NCI-H1694 (cell line): ENCODE data around the gene CPZ.

Experiments
- DNase-seq: peaks from one replicate; lab custom pipeline; 2025; lab: John Stamatoyannopoulos, UW

The CPZ gene

DNA sequence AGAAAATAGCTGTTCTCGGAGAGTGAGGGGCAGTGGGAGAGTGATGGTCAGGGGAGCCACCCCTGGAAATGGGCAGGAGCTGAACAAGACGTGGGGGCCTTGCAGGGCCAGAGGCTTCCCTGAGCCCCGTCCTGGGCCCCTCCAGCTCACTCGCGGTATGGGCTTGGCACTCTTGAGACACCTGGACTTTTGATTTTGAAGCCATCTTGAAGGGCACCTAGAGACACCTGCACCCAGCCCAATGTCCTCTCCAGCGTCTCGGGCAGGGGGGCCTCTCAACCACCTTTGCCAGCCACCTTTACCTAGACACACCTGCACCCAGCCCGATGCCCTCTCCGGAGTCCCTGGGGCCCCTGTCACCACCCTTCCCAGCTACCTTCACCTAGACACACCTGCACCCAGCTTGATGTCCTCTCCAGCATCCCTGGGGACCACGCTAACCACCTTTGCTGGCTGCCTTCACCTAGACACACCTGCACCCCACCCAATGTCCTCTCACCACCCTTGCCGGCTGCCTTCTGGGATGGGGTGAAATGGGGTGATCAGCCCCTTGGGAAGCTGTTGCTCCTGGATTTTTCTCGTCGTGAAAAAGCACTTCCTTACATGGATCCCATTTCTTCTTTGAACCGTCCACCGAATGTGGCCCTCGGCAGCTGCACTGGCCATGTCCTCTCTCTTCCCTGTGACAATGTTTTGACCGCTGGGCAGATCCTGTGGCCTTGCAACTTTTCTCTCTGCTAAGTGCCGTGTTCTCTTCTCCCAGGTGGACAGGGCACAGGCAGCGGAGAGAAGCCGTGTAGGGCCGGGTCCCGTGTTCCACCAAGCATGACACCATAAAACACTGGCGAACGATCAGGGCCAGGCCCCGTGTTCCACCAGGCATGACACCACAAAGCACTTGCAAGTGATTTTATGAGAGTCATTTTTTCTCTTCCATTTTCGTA, 47.5 kb downstream of the CPZ start:
- no peak for DNase-seq

DNA sequence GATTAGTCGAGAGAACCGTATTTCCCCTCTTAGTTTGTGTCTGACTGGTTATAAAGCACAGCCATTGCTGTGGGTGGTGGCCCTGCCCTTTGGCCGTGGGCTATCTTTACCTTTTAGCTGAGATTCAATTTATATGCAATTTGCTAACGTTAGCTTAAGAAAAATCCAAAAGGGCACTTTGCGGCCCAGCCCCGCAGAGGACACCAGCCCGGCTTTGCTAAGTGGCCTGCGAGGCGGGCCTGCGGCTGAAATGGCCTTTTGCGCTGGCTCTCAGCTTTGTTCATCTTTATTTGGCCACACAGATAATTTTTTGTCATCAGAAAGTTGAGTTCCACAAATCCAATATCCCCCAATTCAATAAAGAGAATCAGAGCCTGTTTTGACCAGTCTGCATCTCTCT, 48.3 kb downstream of the CPZ start:
- no peak for DNase-seq

DNA sequence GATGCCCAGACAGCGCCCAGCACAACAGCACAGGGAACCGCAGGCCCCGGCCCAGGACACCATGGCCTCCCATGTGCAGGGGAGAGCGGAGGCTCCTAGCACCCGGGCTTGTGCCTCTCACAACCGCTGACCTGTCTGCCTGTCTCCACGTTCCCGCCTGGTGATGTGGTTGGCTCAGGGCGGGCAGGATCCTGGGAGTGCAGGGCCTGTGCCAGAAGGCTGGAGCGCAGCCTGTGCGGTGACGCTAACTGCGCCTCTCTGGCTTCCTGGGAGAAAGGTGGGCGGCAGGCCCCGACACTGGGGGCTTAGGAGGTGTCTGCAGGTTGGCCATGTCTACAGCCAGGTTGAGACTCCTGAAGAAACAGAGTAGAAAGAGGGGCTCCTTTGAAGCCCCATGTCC, 48.7 kb downstream of the CPZ start:
- no peak for DNase-seq

DNA sequence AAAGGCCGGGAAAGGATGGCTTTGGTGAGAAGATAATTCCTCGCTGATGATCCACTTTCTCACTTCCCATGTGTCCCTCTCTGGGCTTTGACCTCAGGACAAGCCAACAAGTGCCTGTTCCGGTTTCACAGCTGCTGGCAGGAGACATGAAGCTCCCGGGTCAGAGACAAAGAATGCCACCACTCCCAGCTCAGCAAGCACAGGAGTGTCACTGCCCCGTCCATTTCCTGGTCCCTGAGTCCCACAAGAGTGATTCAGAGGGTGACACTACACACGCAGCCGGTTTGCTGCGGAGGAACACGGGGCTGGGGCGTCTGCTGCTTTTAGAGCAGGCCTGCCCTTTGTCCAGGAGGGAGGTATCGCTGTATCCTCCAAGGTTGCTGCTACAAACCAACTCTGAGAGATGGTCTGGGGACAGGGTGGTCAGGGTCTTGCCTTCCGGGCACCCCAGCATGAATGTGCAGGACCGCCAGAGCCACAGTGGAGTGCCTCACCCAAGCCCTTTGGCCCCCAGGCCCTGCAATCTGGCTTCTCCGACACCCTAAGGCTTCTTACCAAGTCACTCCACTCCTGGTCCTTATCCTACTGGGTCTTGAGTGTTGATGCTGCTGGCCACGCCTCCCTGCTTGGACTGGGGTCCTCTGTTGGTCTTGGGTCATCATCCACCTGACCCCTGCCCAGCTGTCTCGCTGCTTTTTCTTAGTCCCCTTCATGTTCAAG, 49.5 kb downstream of the CPZ start:
- no peak for DNase-seq

DNA sequence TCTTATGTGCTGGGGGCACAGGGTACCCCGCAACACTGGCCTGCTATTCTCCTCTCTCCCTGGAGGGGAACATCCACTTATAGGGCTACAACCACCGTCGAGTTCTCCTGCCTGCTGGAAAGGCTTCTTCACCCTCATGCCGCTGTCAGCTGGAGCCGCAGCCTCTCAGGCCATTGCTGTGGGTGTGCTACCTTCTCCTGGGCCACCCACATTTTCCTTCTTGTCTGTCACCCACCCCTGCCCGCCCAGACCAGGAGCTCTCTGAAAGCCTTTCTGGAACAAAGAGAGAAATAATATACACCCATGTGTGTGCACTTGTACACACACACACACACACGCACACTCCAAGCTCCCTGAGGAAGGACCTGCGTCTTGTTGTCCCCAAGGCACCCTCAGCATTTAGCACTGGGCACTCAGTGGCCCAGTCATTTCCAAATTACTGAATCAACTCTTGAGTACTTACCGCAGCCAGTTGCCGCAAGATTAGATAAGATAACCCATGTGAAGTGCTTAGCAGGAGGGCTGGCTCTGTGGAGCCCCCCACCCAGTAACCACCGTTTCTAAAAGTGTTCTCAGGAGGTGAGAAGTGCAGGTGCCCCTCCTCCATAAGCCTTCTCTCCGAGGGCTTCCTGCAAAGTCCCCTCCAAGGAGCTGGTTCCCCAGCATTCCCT, 50.2 kb downstream of the CPZ start:
- no peak for DNase-seq

DNA sequence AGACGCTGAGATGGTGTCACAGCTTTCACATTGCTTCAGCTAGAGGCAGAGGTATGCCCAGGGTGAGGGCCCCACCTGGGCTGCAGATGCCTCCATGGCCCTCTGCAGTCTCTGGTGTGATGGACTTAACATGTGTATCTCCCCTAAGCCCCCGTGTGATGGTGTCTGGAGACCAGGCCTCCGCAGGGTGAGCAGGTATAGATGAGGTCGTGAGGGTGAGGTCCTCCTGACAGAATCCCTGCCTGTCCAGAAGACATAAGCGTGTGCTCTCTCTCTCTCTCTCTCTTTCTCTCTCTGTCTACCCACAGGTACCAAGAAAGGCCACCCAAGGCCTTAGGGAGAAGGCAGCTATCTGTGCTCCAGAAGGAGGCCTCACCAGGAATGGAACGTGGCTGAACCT, 50.9 kb downstream of the CPZ start:
- no peak for DNase-seq

DNA sequence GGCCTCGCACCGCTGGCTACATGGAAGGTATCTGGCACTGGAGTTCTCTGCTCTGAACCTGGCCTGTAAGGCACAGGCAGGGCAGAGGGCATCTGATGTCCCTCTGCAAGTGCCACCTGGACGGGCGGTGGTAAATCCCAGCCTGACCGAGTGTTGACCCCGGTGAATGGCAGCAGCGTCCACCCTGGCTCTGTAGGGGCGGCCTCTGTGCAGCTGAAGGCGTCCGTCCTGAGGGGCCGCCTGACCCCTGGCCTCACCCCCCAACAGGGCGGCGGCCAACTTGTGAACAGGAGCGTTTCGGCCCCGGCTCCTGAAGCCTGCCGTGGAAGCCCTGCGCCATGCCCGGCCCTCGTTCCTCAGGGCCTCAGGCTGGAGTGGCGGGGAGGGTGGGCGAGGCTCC, 51.4 kb downstream of the CPZ start:
- DNase-seq = no peak

DNA sequence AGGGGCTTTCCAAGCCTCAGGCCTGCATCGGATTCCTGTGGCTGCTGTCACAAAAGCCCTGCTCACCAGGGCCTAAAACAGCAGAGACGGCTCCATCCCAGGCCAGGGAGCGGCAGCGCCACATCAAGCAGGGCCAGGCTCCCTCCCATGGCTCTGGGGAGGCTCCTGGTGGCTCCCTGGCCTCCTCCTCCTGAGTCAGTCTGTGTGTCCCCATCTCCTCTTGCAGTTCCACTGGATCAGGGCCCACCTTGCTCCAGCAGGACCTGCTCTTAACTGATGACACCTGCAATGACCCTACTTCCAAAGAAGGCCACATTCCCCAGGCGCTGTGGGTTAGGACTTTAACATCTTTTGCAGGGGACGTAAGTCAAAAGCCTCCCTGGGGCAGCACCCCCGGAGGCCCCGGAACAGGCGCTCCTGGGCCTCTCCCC, 51.9 kb downstream of the CPZ start:
- no peak for DNase-seq

- no peak for DNase-seq
Observed at GRCh38 chr4:8644966-8645752, 52.6 kb downstream of the CPZ start.

- DNase-seq = no peak
Observed at GRCh38 chr4:8645753-8646124, 53.2 kb downstream of the CPZ start.

DNA sequence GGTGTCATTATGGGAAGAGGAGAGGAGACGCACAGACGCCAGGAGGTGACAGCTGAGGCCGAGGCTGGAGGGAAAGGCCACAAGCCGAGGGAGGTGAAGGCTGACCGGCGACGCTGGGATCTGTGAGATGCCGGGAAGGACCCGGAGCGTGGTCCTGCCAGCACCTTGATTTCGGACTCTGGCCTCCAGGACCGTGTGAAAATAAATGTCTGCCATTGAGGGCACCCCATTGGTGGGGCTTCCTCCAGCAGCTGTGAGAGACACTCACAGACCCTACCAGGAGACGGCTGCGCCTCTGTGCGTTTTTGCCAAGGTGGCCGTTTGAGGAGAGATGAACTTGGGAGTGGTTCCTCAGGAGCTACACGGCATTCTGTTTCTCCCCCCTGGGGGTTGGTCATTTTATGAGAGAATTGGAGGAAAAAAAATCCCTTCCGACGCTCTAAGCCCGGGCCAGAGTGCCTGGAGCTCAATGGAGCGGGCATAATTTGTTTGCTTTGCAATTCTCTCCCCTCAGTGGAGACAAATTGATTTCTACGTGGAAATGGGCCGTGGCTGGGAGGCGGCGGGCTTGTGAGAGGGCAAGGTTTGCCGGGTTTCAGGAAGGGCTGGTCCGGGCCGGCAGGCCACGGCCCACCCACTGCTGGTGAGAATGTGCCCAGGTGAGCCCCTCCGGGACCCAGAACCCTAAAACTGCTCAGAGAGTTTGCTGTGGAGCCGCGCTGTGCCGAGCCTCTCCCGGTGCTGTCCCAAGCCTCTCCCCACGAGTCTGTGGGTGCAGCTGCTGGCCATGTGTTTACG, 53.9 kb downstream of the CPZ start:
- DNase-seq = no peak

DNA sequence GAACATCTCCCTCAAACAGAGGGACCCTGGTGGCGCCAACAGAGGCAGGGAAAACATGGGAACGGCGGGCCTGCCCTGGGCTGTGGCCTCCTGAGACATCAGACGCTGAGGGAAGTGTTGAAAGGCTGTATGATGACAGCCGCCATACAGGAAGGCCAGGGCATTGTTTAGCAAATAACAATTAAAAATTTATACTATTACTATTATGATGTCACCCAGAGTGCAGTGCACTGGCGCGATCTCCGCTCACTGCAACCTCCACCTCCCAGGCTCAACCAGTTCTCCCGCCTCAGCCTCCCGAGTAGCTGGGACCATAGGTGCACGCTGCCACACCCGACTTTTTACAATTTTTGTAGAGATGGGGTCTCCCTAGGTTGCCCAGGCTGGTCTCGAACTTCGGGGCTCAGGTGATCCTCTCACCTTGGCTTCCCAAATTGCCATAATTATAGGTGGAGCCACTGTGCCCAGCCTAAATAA, 54.6 kb downstream of the CPZ start:
- no peak for DNase-seq

- DNase-seq = no peak
Observed at GRCh38 chr4:8647626-8648025, 55.1 kb downstream of the CPZ start.

- no peak for DNase-seq
Observed at GRCh38 chr4:8648296-8648695, 55.7 kb downstream of the CPZ start.

DNA sequence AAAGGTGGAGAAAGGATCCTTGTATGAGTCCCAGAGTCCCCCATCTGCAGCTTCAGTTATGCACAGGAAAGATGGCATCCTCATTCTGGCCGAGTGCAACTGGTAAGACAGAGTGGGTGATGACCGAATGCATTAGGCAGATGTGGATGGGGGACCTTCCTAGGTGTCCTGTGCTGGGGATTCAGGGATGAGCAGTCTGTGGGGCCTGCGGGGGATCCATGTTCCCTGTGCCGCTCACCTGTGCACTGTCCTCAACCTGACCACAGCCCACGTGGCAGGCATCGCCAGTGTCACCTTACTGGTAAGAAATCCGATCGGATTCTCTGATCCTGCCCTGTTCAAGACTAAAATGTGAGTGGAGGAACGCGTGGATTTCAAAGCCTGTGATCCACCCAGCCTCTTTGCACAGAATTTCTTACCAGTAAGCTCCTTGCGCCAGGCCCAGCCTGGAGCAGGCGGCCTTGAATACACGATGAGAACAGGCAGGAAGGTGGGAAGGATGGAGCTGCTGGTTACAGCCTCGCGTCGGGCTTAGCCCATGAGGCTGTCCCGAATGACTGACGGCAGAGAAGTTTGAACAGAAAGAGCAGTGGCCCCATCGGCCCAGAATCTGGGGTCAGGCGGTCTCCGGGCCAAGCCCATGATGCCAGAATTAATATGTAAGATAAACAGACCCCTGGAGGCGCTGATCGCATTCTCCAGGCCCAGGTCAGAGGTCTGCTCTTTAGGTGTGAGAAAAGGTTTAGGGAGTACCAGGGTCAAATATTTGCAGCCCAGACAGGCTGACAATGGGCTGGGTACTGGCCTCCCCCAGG, 56.5 kb downstream of the CPZ start:
- DNase-seq = no peak

DNA sequence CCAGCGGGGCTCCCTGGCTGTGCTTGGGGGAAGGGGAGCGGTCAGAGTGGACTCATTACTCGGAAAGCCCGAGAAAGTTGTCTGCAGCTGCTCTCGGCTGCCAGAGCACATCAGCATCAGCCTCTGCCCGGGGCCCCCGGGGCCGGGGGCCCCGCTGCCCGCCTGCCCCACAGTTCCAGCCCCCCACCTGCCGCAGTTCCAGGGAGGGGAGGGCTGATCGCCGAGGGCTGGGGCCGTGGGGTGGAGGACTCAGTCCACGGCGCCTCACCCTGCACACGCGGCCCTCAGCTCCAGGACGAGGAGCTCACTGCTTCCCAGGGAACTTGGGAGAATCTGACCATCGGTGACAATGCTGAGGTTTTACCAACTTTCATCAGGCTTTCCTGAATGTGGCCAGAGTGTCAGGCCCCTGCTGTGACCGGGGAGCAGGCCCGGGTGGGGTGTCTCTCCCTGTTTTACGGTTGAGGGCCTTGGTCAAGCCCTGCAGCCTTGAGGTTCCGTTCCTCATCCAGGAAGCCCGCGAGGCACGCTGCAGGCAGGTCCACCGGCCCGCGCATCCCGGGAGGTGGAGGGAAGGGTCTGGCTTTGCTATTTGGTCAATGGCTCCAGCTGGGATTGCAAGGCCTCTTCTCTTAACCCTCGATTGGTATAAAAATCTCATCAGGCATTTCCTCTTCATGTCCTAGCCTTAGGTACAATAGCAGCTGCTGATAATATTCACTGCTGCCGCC, 57.2 kb downstream of the CPZ start:
- no peak for DNase-seq

DNA sequence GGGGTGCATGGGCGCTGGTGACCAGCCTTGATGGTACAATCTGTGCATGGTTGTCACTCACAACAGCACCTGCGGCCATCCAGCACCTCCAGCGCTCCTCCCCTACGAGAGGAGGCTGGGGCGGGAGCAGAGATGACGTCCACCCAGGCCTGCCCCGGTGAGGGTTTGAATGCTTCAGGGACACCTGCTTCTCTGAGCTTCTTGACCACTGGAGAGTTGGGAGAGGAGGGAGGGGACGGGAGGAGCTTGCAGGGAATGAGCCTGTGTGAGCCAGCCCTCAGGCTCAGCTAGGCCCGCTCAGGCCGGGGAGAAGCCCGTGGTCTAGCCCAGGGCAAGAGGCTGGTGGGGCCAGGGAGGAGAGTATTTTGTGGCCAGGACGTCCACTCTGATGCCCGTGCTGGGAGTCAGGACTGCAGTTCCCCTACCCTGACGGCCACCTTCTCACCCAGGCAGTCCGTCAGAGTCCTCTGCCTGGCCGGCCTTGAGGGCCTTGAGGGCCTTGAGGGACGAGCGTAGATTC, 59.2 kb downstream of the CPZ start:
- DNase-seq = no peak

DNA sequence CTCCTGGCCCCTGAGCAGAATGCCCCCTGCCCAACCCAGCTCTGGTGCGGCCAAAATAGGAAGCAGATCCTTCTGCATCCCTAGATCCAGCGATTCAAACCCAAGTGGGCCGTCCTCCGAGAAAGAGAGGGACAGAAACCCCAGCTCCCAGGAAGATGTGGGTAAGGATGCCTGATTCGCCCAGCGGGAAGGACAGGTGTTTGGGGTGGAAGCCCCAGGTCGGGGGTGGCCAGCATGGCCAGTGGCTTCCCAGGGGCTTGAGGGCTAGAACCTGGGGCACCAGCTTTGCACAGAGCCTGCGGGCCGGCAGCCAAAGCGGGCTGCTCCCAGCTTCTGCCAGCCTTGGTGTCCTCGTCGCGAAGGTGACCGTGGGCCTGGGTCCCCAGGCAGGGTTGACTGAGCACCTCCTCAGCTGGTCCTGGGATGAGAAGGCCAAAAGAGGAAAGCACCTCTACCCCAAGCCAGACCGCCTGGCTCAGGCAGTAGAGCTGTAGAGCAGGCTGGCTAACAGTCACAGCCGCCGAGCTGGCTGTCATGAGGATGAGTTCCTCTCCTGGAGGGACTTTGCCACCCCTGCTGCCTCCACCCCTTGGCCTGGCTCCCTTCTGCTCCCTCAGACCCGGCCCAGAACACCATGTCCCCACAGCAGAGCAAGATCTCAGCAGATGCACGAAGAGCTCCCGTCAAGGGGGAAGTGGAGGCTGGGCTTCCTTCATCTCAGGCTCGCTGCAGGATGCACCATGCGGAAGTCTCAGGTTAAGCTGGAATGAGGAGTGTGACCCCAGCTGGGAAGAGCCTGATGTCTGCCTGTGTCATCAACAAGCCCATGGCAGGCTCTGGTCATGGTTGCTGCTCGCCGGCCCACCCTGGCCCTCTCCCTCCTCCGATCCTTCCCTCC, 59.9 kb downstream of the CPZ start:
- no peak for DNase-seq
